Hepatocyte (in vitro differentiated cells): ENCODE data around the gene APBA2. TPM values are rescaled to one million over a fixed set of nuclear protein-coding genes. Genes with fewer than 3 reads are reported as not detected.

ENCODE experiments used
- DNase-seq: peaks from one replicate; pipeline ENCODE4 v3.0.0-alpha.2; 2016; ENCODE audit warnings: low spot score
- H2AFZ ChIP-seq: fragments of 200-600 bp; sonication (generic); 2 replicates; pipeline ENCODE4 v1.6.0; 2016; ENCODE audit warnings: antibody characterized with exemption, mild to moderate bottlenecking
- H3K27ac ChIP-seq: fragments of 200-600 bp; sonication (generic); 2 replicates; pipeline ENCODE4 v1.5.1; 2016; ENCODE audit warnings: mild to moderate bottlenecking
- H3K27me3 ChIP-seq: fragments of 200-600 bp; sonication (generic); 2 replicates; pipeline ENCODE4 v1.6.1; 2016
- H3K36me3 ChIP-seq: fragments of 200-600 bp; sonication (generic); replicated peaks from 2 replicates; pipeline ENCODE4 v1.5.1; 2016; ENCODE audit warnings: low read depth; ENCODE audit not compliant: insufficient read depth
- H3K4me1 ChIP-seq: fragments of 200-600 bp; sonication (generic); 2 replicates; pipeline ENCODE4 v1.5.1; 2016; ENCODE audit warnings: mild to moderate bottlenecking, moderate library complexity; ENCODE audit not compliant: insufficient read depth
- H3K4me2 ChIP-seq: fragments of 200-600 bp; sonication (generic); 2 replicates; pipeline ENCODE4 v1.6.0; 2016
- H3K4me3 ChIP-seq: fragments of 200-600 bp; sonication (generic); 2 replicates; pipeline ENCODE4 v1.5.1; 2016; ENCODE audit warnings: mild to moderate bottlenecking
- H3K79me2 ChIP-seq: fragments of 200-600 bp; sonication (generic); 2 replicates; pipeline ENCODE4 v1.6.0; 2017; ENCODE audit warnings: mild to moderate bottlenecking
- H3K9me2 ChIP-seq: fragments of 200-600 bp; sonication (generic); replicated peaks from 2 replicates; pipeline ENCODE4 v1.6.0; 2017; ENCODE audit warnings: mild to moderate bottlenecking; ENCODE audit not compliant: insufficient read depth
- H3K9me3 ChIP-seq: fragments of 200-600 bp; sonication (generic); 2 replicates; pipeline ENCODE4 v1.5.1; 2016; ENCODE audit warnings: low read depth, mild to moderate bottlenecking
- H4K20me1 ChIP-seq: fragments of 200-600 bp; sonication (generic); 2 replicates; pipeline ENCODE4 v1.6.0; 2016; ENCODE audit warnings: mild to moderate bottlenecking; ENCODE audit not compliant: insufficient read depth, poor library complexity, severe bottlenecking
- CTCF ChIP-seq: fragments of 200-600 bp; sonication (generic); IDR thresholded peaks from 2 replicates; pipeline ENCODE4 v1.5.1; 2016; ENCODE audit warnings: antibody characterized with exemption, mild to moderate bottlenecking; ENCODE audit not compliant: poor library complexity
- EZH2 ChIP-seq: fragments of 200-600 bp; sonication (generic); IDR thresholded peaks from 2 replicates; pipeline ENCODE4 v1.6.1; 2016; ENCODE audit warnings: antibody characterized with exemption, mild to moderate bottlenecking, borderline replicate concordance
- EZH2phosphoT487 ChIP-seq: fragments of 200-600 bp; sonication (generic); IDR thresholded peaks from one replicate; pipeline ENCODE4 v1.6.1; 2018; ENCODE audit warnings: antibody characterized with exemption, mild to moderate bottlenecking, low read depth, moderate library complexity; ENCODE audit not compliant: unreplicated experiment, severe bottlenecking
- WGBS: methylation state at CpG from one replicate; pipeline ENCODE4 v1.1.6; 2016; ENCODE audit warnings: low lambda C conversion rate; ENCODE audit errors: missing lambda C conversion rate; 5-methylcytosine and 5-hydroxymethylcytosine counted together
- polyA plus RNA-seq: library from polyadenylated mRNA; unstranded; fragments of >200 nt; fragmentation: Nextera tagmentation; extraction: Ambion mirVana; gene quantifications from 2 replicates; pipeline ENCODE4 v1.2.1, GENCODE V29; 2016
- total RNA-seq: library from RNA; depleted of rRNA; stranded (reverse); fragments of >200 nt; gene quantifications from 2 replicates; pipeline ENCODE4 v1.2.3, GENCODE V29; 2014

APBA2 gene
- total and polyA plus RNA-seq, 2 experiments from 2014 or later: 8.4 to 10.1 TPM

- Histone ChIP-seq H3K4me1 (no peaks in the 10 kb centered on the region), H3K79me2 (no peaks in the 10 kb centered on the region), H2AFZ (no peak overlapping the region), H3K36me3 (no peaks in the 10 kb centered on the region), H3K27me3 (no peaks in the 10 kb centered on the region), H3K9me3 (no peaks in the 10 kb centered on the region), H4K20me1 (no peaks in the 10 kb centered on the region), H3K4me3 (no peak overlapping the region), H3K4me2 (no peak overlapping the region), H3K27ac (no peak overlapping the region), H3K9me2 (no peaks in the 10 kb centered on the region)
- WGBS: 68% methylated on average over 13 of the region's 13 CpGs
- no peak for DNase-seq
- no peak for TF ChIP-seq EZH2
- no peak for TF ChIP-seq EZH2phosphoT487
- no peak for TF ChIP-seq CTCF
Observed at GRCh38 chr15:28979208-28979841, 93.6 kb downstream of the APBA2 start.

- no peaks in the 10 kb centered on the region for H4K20me1 ChIP-seq
- TF ChIP-seq CTCF (no peak), EZH2 (no peak), EZH2phosphoT487 (no peak)
- H3K4me2 ChIP-seq: no peak overlapping the region
- 91% methylated on average over 3 of the region's 3 CpGs for WGBS
- no peak overlapping the region for H3K27ac ChIP-seq
- no peaks in the 10 kb centered on the region for H3K27me3 ChIP-seq
- H3K9me2 ChIP-seq: no peaks in the 10 kb centered on the region
- peaks cover 3% of the 10 kb centered on the region for H3K4me1 ChIP-seq
- H2AFZ ChIP-seq: no peak overlapping the region
- H3K79me2 ChIP-seq: no peaks in the 10 kb centered on the region
- DNase-seq: no peak
- H3K9me3 ChIP-seq: no peaks in the 10 kb centered on the region
- H3K4me3 ChIP-seq: no peak overlapping the region
- no peaks in the 10 kb centered on the region for H3K36me3 ChIP-seq
Observed at GRCh38 chr15:28980709-28981350, 95.1 kb downstream of the APBA2 start.

- H3K9me2 ChIP-seq: no peaks in the 10 kb centered on the region
Observed at GRCh38 chr15:28981351-28981720, 95.6 kb downstream of the APBA2 start.

More at GRCh38 chr15:28981351-28981720, 95.6 kb downstream of the APBA2 start:
- no peaks in the 10 kb centered on the region for H3K79me2 ChIP-seq
- no peak overlapping the region for H3K4me3 ChIP-seq
- no peak overlapping the region for H3K4me2 ChIP-seq
- no peak overlapping the region for H3K27ac ChIP-seq
- TF ChIP-seq CTCF (no peak), EZH2phosphoT487 (no peak), EZH2 (no peak)
- H3K36me3 ChIP-seq: no peaks in the 10 kb centered on the region
- no peak overlapping the region for H2AFZ ChIP-seq
- no peaks in the 10 kb centered on the region for H3K27me3 ChIP-seq
- H4K20me1 ChIP-seq: no peaks in the 10 kb centered on the region
- H3K4me1 ChIP-seq: peaks cover 3% of the 10 kb centered on the region
- DNase-seq: no peak
- no peaks in the 10 kb centered on the region for H3K9me3 ChIP-seq
